ENCODE results near the gene TNS4. TPM values are rescaled to one million over a fixed set of nuclear protein-coding genes. Genes with fewer than 3 reads are reported as not detected.
A peak's percentile ranks its signal among the peaks of the same experiment; 100 is the strongest.

Gene TNS4
- total RNA-seq, 4 donors from 2014 or later: 0.30 TPM; not detected in 3

DNA sequence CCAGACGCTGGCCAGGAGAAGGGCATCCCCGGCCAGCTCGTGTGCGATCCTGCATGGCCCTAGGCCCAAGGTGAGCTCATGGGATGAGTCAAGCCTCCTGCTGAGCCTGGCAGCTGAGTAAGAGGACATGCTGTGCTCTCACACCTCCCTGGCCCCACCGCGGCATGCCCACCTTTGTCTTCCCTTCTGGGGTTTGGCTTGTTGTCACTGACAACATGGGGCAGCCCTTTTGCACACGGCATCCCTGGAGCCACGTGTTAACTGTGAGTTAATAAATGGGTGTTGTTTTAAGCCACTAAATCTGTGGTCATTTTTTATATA, 8.9 kb upstream of the TNS4 start:
- no peak for DNase-seq (ENCODE audit: low spot score in 2 of 2)
- TF ChIP-seq, protein P1, sequence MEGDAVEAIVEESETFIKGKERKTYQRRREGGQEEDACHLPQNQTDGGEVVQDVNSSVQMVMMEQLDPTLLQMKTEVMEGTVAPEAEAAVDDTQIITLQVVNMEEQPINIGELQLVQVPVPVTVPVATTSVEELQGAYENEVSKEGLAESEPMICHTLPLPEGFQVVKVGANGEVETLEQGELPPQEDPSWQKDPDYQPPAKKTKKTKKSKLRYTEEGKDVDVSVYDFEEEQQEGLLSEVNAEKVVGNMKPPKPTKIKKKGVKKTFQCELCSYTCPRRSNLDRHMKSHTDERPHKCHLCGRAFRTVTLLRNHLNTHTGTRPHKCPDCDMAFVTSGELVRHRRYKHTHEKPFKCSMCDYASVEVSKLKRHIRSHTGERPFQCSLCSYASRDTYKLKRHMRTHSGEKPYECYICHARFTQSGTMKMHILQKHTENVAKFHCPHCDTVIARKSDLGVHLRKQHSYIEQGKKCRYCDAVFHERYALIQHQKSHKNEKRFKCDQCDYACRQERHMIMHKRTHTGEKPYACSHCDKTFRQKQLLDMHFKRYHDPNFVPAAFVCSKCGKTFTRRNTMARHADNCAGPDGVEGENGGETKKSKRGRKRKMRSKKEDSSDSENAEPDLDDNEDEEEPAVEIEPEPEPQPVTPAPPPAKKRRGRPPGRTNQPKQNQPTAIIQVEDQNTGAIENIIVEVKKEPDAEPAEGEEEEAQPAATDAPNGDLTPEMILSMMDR (IDR thresholded peaks at IDR 0.05): no peak
- TF ChIP-seq EP300 (IDR thresholded peaks at IDR 0.05): peak in 1 of 2 donors; percentile 48
- Histone ChIP-seq H3K27ac (peak overlapping the region in 1 of 4 donors; percentile 62), H3K9me3 (no peaks in the 10 kb centered on the region), H3K27me3 (no peaks in the 10 kb centered on the region), H3K36me3 (no peaks in the 10 kb centered on the region), H3K4me3 (no peak overlapping the region), H3K4me1 (peaks cover 0 to 17% (median 0%) of the 10 kb centered on the region in 4 donors)
- 69% methylated on average over 8 of the region's 8 CpGs for WGBS, 2 donors

DNA sequence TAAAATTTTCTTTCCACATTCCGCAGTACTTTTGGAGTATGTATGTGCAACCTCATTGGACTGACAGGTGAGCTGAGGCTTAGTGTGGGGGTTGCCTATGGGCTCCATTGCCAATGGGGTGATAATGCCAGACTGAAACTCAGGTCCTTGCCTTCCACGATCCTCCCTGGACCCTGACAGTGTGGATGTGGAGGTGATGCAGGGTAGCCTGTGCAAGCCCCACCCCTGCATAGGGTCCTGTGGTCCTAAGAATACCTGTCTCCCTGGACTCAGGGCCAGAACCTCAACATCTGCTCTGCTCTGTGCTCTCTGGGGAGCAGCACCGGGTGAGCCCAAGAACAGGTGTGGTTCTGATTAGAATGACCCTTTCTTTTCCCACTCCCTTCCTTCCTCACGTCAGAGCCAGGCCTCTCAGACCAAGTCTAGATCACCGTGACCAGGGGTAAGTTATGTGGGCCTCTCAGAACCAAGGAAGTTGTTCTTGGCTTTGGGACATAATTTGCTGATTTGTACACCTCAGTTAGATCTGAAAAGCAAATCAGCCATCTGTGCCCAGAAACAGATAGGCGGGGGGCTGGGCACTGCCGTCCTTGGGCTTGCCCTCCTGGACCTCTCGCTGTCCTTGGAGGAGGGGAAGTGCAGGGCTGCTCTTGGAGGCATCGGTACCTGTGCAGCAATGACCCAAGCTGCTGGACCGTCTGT, 8.4 kb upstream of the TNS4 start:
- DNase-seq (ENCODE audit: low spot score in 2 of 2): no peak
- H3K27ac ChIP-seq: peak overlapping the region in 1 of 4 donors; percentile 62

DNA sequence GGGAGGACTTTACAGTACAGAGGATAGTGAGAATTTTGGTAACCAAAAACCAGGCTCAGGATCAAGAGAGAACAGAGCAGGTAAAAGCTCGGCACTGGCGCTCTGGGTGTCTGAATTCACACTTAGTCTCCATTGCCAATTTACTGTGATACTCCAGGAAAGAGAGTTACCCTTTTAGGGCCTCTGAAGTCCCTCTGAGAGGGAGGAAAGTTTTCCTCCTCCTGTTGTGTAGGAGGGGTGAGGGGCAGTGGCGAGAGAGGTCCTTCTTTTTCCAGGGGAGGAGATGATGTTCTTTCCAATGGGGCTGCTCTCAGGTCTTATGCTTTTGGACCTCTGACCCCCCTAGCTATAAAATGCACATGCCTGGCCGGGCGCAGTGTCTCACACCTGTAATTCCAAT, 5.4 kb upstream of the TNS4 start:
- Histone ChIP-seq H3K27me3 (no peaks in the 10 kb centered on the region), H3K27ac (no peak overlapping the region), H3K9me3 (peaks cover 0 to 4% (median 0%) of the 10 kb centered on the region in 4 donors), H3K36me3 (no peaks in the 10 kb centered on the region), H3K4me3 (no peak overlapping the region), H3K4me1 (peaks cover 0 to 11% (median 0%) of the 10 kb centered on the region in 4 donors)
- DNase-seq (ENCODE audit: low spot score in 2 of 2): no peak
- TF ChIP-seq POLR2A (IDR thresholded peaks at IDR 0.05): no peak
- no peak for TF ChIP-seq EP300 (IDR thresholded peaks at IDR 0.05)
- TF ChIP-seq, protein P1 (IDR thresholded peaks at IDR 0.05): no peak
- WGBS, 2 donors: 78 to 85% methylated on average over 5 of the region's 5 CpGs

More for the DNA sequence above, 8.4 kb upstream of the TNS4 start:
- H3K27me3 ChIP-seq: no peaks in the 10 kb centered on the region
- no peaks in the 10 kb centered on the region for H3K9me3 ChIP-seq
- no peak overlapping the region for H3K4me3 ChIP-seq
- H3K36me3 ChIP-seq: no peaks in the 10 kb centered on the region
- H3K4me1 ChIP-seq: peaks cover 0 to 17% (median 0%) of the 10 kb centered on the region in 4 donors
- no peak for TF ChIP-seq POLR2A (IDR thresholded peaks at IDR 0.05)
- no peak for TF ChIP-seq EP300 (IDR thresholded peaks at IDR 0.05)
- TF ChIP-seq, protein P1 (IDR thresholded peaks at IDR 0.05): no peak
- 75 to 80% methylated on average over 10 of the region's 10 CpGs for WGBS, 2 donors

DNA sequence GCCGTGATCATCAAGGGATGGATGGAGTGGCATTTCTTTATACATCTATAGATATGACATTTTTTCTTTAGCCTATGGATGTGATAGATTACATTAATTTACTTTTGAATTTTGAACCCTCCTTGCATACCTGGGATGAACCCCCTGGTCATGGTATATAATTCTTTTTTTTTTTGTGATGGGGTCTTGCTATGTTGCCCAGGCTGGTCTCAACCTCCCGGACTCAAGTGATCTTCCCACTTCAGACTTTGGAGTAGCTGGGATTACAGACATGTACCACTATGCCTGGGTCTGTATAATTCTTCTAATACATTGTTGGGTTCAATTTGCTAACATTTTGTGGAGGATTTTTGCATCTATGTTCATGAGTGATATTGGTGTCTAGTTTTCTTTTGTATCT, 1.7 kb upstream of the TNS4 start:
- H3K9me3 ChIP-seq: peaks cover 0 to 4% (median 0%) of the 10 kb centered on the region in 4 donors
- H3K27ac ChIP-seq: no peak overlapping the region
- no peak overlapping the region for H3K4me3 ChIP-seq
- DNase-seq (ENCODE audit: low spot score in 2 of 2): no peak
- no peaks in the 10 kb centered on the region for H3K27me3 ChIP-seq
- peaks cover 0 to 22% (median 4%) of the 10 kb centered on the region in 4 donors for H3K4me1 ChIP-seq
- 96 to 98% methylated on average over 2 of the region's 2 CpGs for WGBS, 2 donors
- no peaks in the 10 kb centered on the region for H3K36me3 ChIP-seq
- TF ChIP-seq EP300 (IDR thresholded peaks at IDR 0.05) (no peak), POLR2A (IDR thresholded peaks at IDR 0.05) (no peak)
- TF ChIP-seq, protein P1 (IDR thresholded peaks at IDR 0.05): no peak

DNA sequence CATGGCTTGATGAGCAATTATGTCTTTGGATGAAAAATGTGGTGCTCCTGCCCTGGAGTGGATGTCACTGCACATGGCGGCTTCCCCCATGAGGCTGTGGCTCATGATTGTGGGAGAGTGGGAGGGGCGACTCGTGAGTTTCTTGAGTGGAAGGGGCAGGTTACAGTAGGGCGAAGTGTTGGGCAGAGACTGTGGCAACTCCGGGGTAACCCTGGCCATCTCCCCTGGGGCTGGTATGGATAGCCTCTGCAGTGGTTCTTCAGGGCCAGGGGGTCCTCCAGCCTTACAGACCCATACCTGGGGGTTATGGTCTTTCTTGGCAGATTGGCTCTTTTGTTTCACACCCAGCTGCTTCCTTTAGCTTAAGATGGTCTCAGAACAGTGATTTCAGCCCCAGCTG, 1.3 kb upstream of the TNS4 start:
- no peak for DNase-seq (ENCODE audit: low spot score in 2 of 2)
- TF ChIP-seq EP300 (IDR thresholded peaks at IDR 0.05) (no peak), POLR2A (IDR thresholded peaks at IDR 0.05) (no peak)
- TF ChIP-seq, protein P1 (IDR thresholded peaks at IDR 0.05): no peak

More for the DNA sequence above, 1.3 kb upstream of the TNS4 start:
- Histone ChIP-seq H3K36me3 (no peaks in the 10 kb centered on the region), H3K27ac (no peak overlapping the region), H3K4me1 (peaks cover 0 to 26% (median 4%) of the 10 kb centered on the region in 4 donors), H3K27me3 (no peaks in the 10 kb centered on the region), H3K4me3 (no peak overlapping the region), H3K9me3 (peaks cover 0 to 4% (median 0%) of the 10 kb centered on the region in 4 donors)
- 91 to 95% methylated on average over 5 of the region's 5 CpGs for WGBS, 2 donors

All from tibial nerve (tissue), 4 donors.